CD14-positive monocyte (primary cell): ENCODE data around the gene LKAAEAR1. TPM values are rescaled to one million over a fixed set of nuclear protein-coding genes. Genes with fewer than 3 reads are reported as not detected.

ENCODE experiments used
- DNase-seq, 3 donors: peaks; one replicate each; pipeline ENCODE4 v3.0.0-alpha.2; 2011 to 2022
- H2AFZ ChIP-seq: 2 replicates; pipeline ENCODE4 v1.6.0; 2012; ENCODE audit warnings: mild to moderate bottlenecking, low read depth, low read length, inconsistent platforms; ENCODE audit not compliant: insufficient read depth, poor library complexity, severe bottlenecking
- H3K27ac ChIP-seq, 2 donors: 1 replicate in 1 of 2; 2 replicates in 1 of 2; pipeline ENCODE4 v1.5.1; 2012 to 2013; ENCODE audit warnings: low read length in 2 of 2, control low read depth in 1 of 2, inconsistent platforms in 1 of 2, low read depth in 1 of 2, mild to moderate bottlenecking in 1 of 2
- H3K27me3 ChIP-seq, 2 donors: one replicate each; pipeline versions ENCODE4 v1.6.0 to v1.6.1; 2011 to 2013; ENCODE audit warnings: low read length in 2 of 2; ENCODE audit not compliant: control insufficient read depth in 2 of 2, insufficient read depth in 2 of 2
- H3K36me3 ChIP-seq, 2 donors: replicated peaks in 1 of 2; 1 replicate in 1 of 2; 2 replicates in 1 of 2; pipeline versions ENCODE4 v1.5.1 to v1.6.1; 2012 to 2013; ENCODE audit warnings: low read length in 2 of 2, control low read depth in 1 of 2, inconsistent platforms in 1 of 2, mild to moderate bottlenecking in 1 of 2; ENCODE audit not compliant: insufficient read depth in 2 of 2, control insufficient read depth in 1 of 2
- H3K4me1 ChIP-seq, 2 donors: 1 replicate in 1 of 2; 2 replicates in 1 of 2; pipeline versions ENCODE4 v1.5.1 to v1.6.1; 2012 to 2013; ENCODE audit warnings: low read length in 2 of 2, control low read depth in 1 of 2, inconsistent platforms in 1 of 2, mild to moderate bottlenecking in 1 of 2, moderate library complexity in 1 of 2; ENCODE audit not compliant: insufficient read depth in 2 of 2, control insufficient read depth in 1 of 2
- H3K4me2 ChIP-seq: replicated peaks from 2 replicates; pipeline ENCODE3; 2012; ENCODE audit warnings: low read length, moderate library complexity, mild to moderate bottlenecking; ENCODE audit not compliant: poor library complexity, severe bottlenecking; ENCODE audit errors: extremely low read depth
- H3K4me3 ChIP-seq, 3 experiments: fragments of 200-600 bp in 1 of 3; sonication (generic) in 1 of 3; replicated peaks in 1 of 3; 1 replicate in 2 of 3; 2 replicates in 1 of 3; pipeline ENCODE4 v1.5.1; 2011 to 2013; ENCODE audit warnings: low read length in 3 of 3, mild to moderate bottlenecking in 3 of 3, control low read depth in 2 of 3, low read depth in 2 of 3, inconsistent platforms in 1 of 3, moderate library complexity in 1 of 3
- H3K79me2 ChIP-seq: 2 replicates; pipeline ENCODE4 v1.6.0; 2012; ENCODE audit warnings: mild to moderate bottlenecking, control low read depth, inconsistent platforms, low read length, moderate library complexity; ENCODE audit not compliant: insufficient read depth
- H3K9ac ChIP-seq: 2 replicates; pipeline ENCODE4 v1.6.0; 2017; ENCODE audit warnings: low read length, mild to moderate bottlenecking; ENCODE audit not compliant: insufficient read depth, poor library complexity, severe bottlenecking
- H3K9me3 ChIP-seq, 2 donors: replicated peaks in 1 of 2; 1 replicate in 1 of 2; 2 replicates in 1 of 2; pipeline versions ENCODE4 v1.5.1 to v1.6.1; 2012 to 2013; ENCODE audit warnings: low read length in 2 of 2, control low read depth in 1 of 2; ENCODE audit not compliant: control insufficient read depth in 1 of 2, insufficient read depth in 1 of 2
- H4K20me1 ChIP-seq: 2 replicates; pipeline ENCODE4 v1.6.0; 2012; ENCODE audit warnings: mild to moderate bottlenecking, low read length, control low read depth, moderate library complexity; ENCODE audit not compliant: insufficient read depth
- H3K27ac Mint-ChIP-seq, 7 donors: one replicate each; pipeline ENCODE4 v1.8.0; 2020; ENCODE audit warnings: mild to moderate bottlenecking in 7 of 7, mixed read lengths in 7 of 7, moderate library complexity in 6 of 7, inconsistent platforms in 2 of 7
- H3K27me3 Mint-ChIP-seq, 3 donors: one replicate each; pipeline ENCODE4 v1.8.0; 2021 to 2022; ENCODE audit warnings: low read depth in 3 of 3, mild to moderate bottlenecking in 3 of 3, mixed read lengths in 3 of 3, moderate library complexity in 3 of 3, inconsistent platforms in 1 of 3
- H3K36me3 Mint-ChIP-seq, 2 donors: one replicate each; pipeline ENCODE4 v1.8.0; 2020; ENCODE audit warnings: mixed read lengths in 2 of 2, inconsistent platforms in 1 of 2, mild to moderate bottlenecking in 1 of 2
- H3K4me1 Mint-ChIP-seq: one replicate; pipeline ENCODE4 v1.8.0; 2020; ENCODE audit warnings: mild to moderate bottlenecking, mixed read lengths
- H3K4me3 Mint-ChIP-seq, 2 donors: one replicate each; pipeline ENCODE4 v1.8.0; 2020; ENCODE audit warnings: mild to moderate bottlenecking in 2 of 2, mixed read lengths in 2 of 2, moderate library complexity in 1 of 2
- H3K9me3 Mint-ChIP-seq, 7 donors: one replicate each; pipeline ENCODE4 v1.8.0; 2020 to 2022; ENCODE audit warnings: mixed read lengths in 7 of 7, mild to moderate bottlenecking in 6 of 7, moderate library complexity in 6 of 7, inconsistent platforms in 2 of 7
- whole genome bisulfite sequencing: methylation state at CpG from one replicate; pipeline ENCODE4 v1.1.5; 2013; ENCODE audit warnings: missing lambda C conversion rate; ENCODE audit not compliant: insufficient coverage; 5-methylcytosine and 5-hydroxymethylcytosine counted together
- intact Hi-C, 2 donors: fragments of 100-400 bp; cut with micrococcal nuclease; formaldehyde crosslinking; loops; one replicate each; pipeline versions ENCODE4 v1.15.0 to v1.15.1; 2023
- polyA plus RNA-seq, 3 donors: library from polyadenylated mRNA; depleted of rRNA in 1 of 3; unstranded in 2 of 3; stranded (reverse) in 1 of 3; fragments of 300-500 nt in 2 of 3; fragments of >200 nt in 1 of 3; fragmentation: Illumina TruSeq in 2 of 3; gene quantifications; 1 replicate in 2 of 3; 2 replicates in 1 of 3; pipeline ENCODE4 v1.2.3, GENCODE V29; 2012 to 2021
- TF ChIP-seq, protein P1 (sequence below): fragments of 200-600 bp; IDR thresholded peaks from one replicate; pipeline ENCODE4 v1.8.0; 2022; ENCODE audit warnings: antibody characterized with exemption, mild to moderate bottlenecking

The LKAAEAR1 gene
- polyA plus RNA-seq, 3 donors = 0.61 to 0.86 (median 0.64) TPM

DNA sequence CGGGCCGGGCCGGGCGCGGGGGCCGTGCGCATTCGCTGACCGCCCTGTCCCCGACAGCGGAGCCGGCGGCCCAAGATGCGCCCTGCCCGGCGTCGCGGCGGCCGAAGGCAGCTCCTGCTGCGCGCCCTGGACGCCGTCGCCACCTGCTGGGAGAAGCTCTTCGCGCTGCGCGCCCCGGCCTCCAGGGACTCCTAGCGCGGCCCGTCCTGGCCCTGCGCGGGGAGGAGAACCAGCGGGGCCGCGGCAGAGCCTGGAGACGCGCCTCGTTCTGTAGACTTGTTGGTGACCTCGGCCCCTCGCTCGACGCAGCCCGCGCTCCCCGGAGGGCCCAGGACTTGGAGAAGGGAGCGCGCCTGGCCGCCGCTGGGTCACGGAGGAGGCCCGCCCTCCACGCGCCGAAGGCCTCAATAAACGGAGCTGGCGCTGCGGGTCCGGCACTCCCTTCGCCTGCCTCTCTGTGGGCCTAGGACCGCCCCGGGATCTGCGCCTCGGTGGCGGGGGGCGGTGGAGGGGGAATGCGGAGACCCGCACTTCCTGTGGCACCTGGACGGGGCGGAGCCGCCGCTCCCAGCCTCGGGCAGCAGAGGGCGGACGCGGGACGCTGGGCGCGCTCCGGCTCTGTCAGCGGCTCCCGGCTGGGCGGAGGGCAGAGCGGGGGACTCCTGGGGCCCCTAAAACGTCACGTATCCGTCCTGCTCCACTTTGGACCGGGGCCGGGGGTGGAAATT lies 45.5 kb downstream of the LKAAEAR1 start:
- Histone ChIP-seq H3K9ac (peak overlapping the region; percentile 10), H3K4me1 (peaks cover 24 to 40% of the 10 kb centered on the region in 2 donors), H3K27me3 (peaks cover 24 to 56% of the 10 kb centered on the region in 2 donors), H3K4me3 (peak overlapping the region; percentile 24 to 80 (median 31)), H3K4me2 (peak overlapping the region; percentile 76), H3K36me3 (peaks cover 2 to 17% of the 10 kb centered on the region in 2 donors), H3K79me2 (no peaks in the 10 kb centered on the region), H3K27ac (no peak overlapping the region), H2AFZ (peak overlapping the region; percentile 87), H3K9me3 (no peaks in the 10 kb centered on the region), H4K20me1 (no peaks in the 10 kb centered on the region)
- Mint-ChIP-seq H3K4me3 (peak overlapping the region; percentile 71 to 86), H3K36me3 (peaks cover 9 to 13% of the 10 kb centered on the region in 2 donors), H3K4me1 (peaks cover 20% of the 10 kb centered on the region), H3K27me3 (peaks cover 59 to 77% (median 60%) of the 10 kb centered on the region in 3 donors), H3K27ac (no peak overlapping the region), H3K9me3 (peaks cover 0 to 4% (median 2%) of the 10 kb centered on the region in 7 donors)
- TF ChIP-seq, protein P1, sequence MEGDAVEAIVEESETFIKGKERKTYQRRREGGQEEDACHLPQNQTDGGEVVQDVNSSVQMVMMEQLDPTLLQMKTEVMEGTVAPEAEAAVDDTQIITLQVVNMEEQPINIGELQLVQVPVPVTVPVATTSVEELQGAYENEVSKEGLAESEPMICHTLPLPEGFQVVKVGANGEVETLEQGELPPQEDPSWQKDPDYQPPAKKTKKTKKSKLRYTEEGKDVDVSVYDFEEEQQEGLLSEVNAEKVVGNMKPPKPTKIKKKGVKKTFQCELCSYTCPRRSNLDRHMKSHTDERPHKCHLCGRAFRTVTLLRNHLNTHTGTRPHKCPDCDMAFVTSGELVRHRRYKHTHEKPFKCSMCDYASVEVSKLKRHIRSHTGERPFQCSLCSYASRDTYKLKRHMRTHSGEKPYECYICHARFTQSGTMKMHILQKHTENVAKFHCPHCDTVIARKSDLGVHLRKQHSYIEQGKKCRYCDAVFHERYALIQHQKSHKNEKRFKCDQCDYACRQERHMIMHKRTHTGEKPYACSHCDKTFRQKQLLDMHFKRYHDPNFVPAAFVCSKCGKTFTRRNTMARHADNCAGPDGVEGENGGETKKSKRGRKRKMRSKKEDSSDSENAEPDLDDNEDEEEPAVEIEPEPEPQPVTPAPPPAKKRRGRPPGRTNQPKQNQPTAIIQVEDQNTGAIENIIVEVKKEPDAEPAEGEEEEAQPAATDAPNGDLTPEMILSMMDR = peak; percentile 81
- intact Hi-C loops = loop anchor here (2.0 kb wide), 1 partner anchor 82 kb away; no protein-coding TSS in a partner anchor
- peak; percentile 50 to 57 (median 55) for DNase-seq
- WGBS = under 1% methylated on average over 90 of the region's 91 CpGs

- Mint-ChIP-seq H3K4me1 (peaks cover 20% of the 10 kb centered on the region), H3K27me3 (peaks cover 55 to 72% (median 56%) of the 10 kb centered on the region in 3 donors), H3K27ac (no peak overlapping the region), H3K4me3 (peak overlapping the region in 1 of 2 donors; percentile 80), H3K36me3 (peaks cover 13 to 18% of the 10 kb centered on the region in 2 donors), H3K9me3 (peaks cover 0 to 4% (median 2%) of the 10 kb centered on the region in 7 donors)
- 2% methylated on average over 29 of the region's 30 CpGs for WGBS
- H3K4me2 ChIP-seq = peak overlapping the region; percentile 76
- intact Hi-C loops = loop anchor here (2.0 kb wide), 1 partner anchor 83 kb away; no protein-coding TSS in a partner anchor
- no peaks in the 10 kb centered on the region for H4K20me1 ChIP-seq
- no peaks in the 10 kb centered on the region for H3K79me2 ChIP-seq
- H3K36me3 ChIP-seq = peaks cover 4 to 22% of the 10 kb centered on the region in 2 donors
- no peak overlapping the region for H3K9ac ChIP-seq
- no peak for DNase-seq
- TF ChIP-seq, protein P1 = no peak
- no peaks in the 10 kb centered on the region for H3K9me3 ChIP-seq
- no peak overlapping the region for H3K27ac ChIP-seq
- H2AFZ ChIP-seq = peak overlapping the region; percentile 87
- peak overlapping the region in 1 of 3 experiments; percentile 80 for H3K4me3 ChIP-seq
- peaks cover 24 to 56% of the 10 kb centered on the region in 2 donors for H3K27me3 ChIP-seq
- peaks cover 24 to 40% of the 10 kb centered on the region in 2 donors for H3K4me1 ChIP-seq
Measured at GRCh38 chr20:64038224-64038564, 46.0 kb downstream of the LKAAEAR1 start.
